B cell (primary cell): ENCODE data around the gene TANK.

Experiments used
- EZH2 ChIP-seq: IDR thresholded peaks from 2 replicates; pipeline ENCODE4 v1.6.1; 2012; ENCODE audit warnings: borderline replicate concordance, low read depth, mild to moderate bottlenecking, moderate library complexity, low read length; ENCODE audit not compliant: insufficient read depth, poor library complexity, severe bottlenecking
- TF ChIP-seq, protein P1 (sequence below): fragments of 200-600 bp; IDR thresholded peaks from one replicate; pipeline ENCODE4 v1.8.0; 2022; ENCODE audit warnings: antibody characterized with exemption, mild to moderate bottlenecking

DNA sequence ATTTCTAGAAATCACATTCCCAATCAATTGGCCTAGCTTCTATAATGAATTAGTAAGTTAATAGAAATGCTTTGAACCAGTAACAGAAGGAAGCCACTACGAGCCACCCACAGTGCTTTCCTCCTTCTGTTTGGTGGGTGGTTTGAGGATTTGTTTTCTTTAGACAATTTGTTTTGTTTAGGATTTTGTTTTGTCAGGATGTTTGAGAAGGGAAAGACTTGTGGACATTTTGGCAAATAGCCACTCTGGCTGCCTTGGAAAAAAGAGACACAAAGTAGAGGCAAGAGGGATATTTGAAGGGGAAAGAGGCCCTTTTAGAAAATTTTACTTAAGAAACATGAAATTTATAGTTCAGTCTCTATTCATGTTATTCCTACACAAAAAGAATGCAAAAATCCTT lies 47.7 kb downstream of the TANK start:
- TF ChIP-seq, protein P1, sequence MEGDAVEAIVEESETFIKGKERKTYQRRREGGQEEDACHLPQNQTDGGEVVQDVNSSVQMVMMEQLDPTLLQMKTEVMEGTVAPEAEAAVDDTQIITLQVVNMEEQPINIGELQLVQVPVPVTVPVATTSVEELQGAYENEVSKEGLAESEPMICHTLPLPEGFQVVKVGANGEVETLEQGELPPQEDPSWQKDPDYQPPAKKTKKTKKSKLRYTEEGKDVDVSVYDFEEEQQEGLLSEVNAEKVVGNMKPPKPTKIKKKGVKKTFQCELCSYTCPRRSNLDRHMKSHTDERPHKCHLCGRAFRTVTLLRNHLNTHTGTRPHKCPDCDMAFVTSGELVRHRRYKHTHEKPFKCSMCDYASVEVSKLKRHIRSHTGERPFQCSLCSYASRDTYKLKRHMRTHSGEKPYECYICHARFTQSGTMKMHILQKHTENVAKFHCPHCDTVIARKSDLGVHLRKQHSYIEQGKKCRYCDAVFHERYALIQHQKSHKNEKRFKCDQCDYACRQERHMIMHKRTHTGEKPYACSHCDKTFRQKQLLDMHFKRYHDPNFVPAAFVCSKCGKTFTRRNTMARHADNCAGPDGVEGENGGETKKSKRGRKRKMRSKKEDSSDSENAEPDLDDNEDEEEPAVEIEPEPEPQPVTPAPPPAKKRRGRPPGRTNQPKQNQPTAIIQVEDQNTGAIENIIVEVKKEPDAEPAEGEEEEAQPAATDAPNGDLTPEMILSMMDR, result no peak
- no peak for TF ChIP-seq EZH2
